Bronchial epithelial cell (primary cell): ENCODE results near the gene GAST. TPM values are rescaled to one million over a fixed set of nuclear protein-coding genes. Genes with fewer than 3 reads are reported as not detected.
"Not testable (repeated sequence)": the region's sequence is repeated elsewhere in the genome, so short reads cannot be mapped to it uniquely, and the experiment has no call there.

Experiments used
- DNase-seq: peaks from one replicate; pipeline ENCODE4 v3.0.0-alpha.2; 2010; ENCODE audit warnings: low read depth
- FAIRE-seq: peaks from 2 replicates; lab custom pipeline; 2011; peaks lifted over from hg19 to GRCh38; lab: Jason Lieb, UNC
- H3K27me3 ChIP-seq: 2 replicates; pipeline ENCODE4 v1.5.1; 2011; ENCODE audit warnings: low read length; ENCODE audit not compliant: control insufficient read depth, insufficient read depth
- H3K36me3 ChIP-seq: 2 replicates; pipeline ENCODE4 v1.5.1; 2011; ENCODE audit warnings: low read length; ENCODE audit not compliant: control insufficient read depth, insufficient read depth
- H3K4me3 ChIP-seq: 2 replicates; pipeline ENCODE4 v1.5.1; 2011; ENCODE audit warnings: mild to moderate bottlenecking, low read depth, low read length, control low read depth
- CTCF ChIP-seq: IDR thresholded peaks from 2 replicates; pipeline ENCODE4 v1.5.1; 2011; ENCODE audit warnings: mild to moderate bottlenecking, moderate library complexity, low read length, control low read depth, inconsistent platforms; ENCODE audit not compliant: insufficient read depth, severe bottlenecking
- total RNA-seq: library from RNA; depleted of rRNA; stranded (reverse); fragments of >200 nt; gene quantifications from 2 replicates; pipeline ENCODE4 v1.2.1, GENCODE V29; 2014

GAST gene
- total RNA-seq, 1 donor from 2014 or later: not detected

- FAIRE-seq (no peak), DNase-seq (no peak)
- no peak for TF ChIP-seq CTCF
- Histone ChIP-seq H3K36me3 (no peaks in the 10 kb centered on the region), H3K4me3 (peak overlapping the region; percentile 21), H3K27me3 (no peaks in the 10 kb centered on the region)
These were observed 45.9 kb upstream of the GAST start for GRCh38 chr17:41666237-41666641.

GRCh38 chr17:41666708-41667279, 45.3 kb upstream of the GAST start:
- no peak for FAIRE-seq
- Histone ChIP-seq H3K27me3 (no peaks in the 10 kb centered on the region), H3K4me3 (peak overlapping the region; percentile 21), H3K36me3 (no peaks in the 10 kb centered on the region)
- DNase-seq: no peak
- peak; percentile 95 for TF ChIP-seq CTCF

GRCh38 chr17:41667280-41668041, 44.7 kb upstream of the GAST start:
- TF ChIP-seq CTCF: no peak
- H3K27me3 ChIP-seq: no peaks in the 10 kb centered on the region
- no peaks in the 10 kb centered on the region for H3K36me3 ChIP-seq
- DNase-seq (no peak), FAIRE-seq (no peak)
- H3K4me3 ChIP-seq: no peak overlapping the region

- H3K36me3 ChIP-seq: no peaks in the 10 kb centered on the region
- no peaks in the 10 kb centered on the region for H3K27me3 ChIP-seq
- no peak overlapping the region for H3K4me3 ChIP-seq
- DNase-seq (no peak), FAIRE-seq (no peak)
- TF ChIP-seq CTCF: no peak
These were observed 40.0 kb upstream of the GAST start for GRCh38 chr17:41672153-41672552.

GRCh38 chr17:41675157-41676057, 36.7 kb upstream of the GAST start:
- H3K27me3 ChIP-seq, DNase-seq, H3K4me3 ChIP-seq, H3K36me3 ChIP-seq, FAIRE-seq: not testable (repeated sequence)

GRCh38 chr17:41676058-41676419, 36.1 kb upstream of the GAST start:
- Histone ChIP-seq H3K4me3 (no peak overlapping the region), H3K27me3 (no peaks in the 10 kb centered on the region), H3K36me3 (no peaks in the 10 kb centered on the region)
- no peak for DNase-seq
- TF ChIP-seq CTCF: no peak
- FAIRE-seq: no peak
